Measurements from ENCODE around the gene CACNG8.

CACNG8 gene

GRCh38 chr19:53993448-53993847 lies 30.7 kb downstream of the CACNG8 start:
- ATAC-seq (ENCODE audit: low read depth): no peak
- Histone ChIP-seq H3K27me3 (ENCODE audit: insufficient read depth, poor library complexity, severe bottlenecking) (peaks cover 8% of the 10 kb centered on the region), H3K9me3 (ENCODE audit: severe bottlenecking) (no peaks in the 10 kb centered on the region), H3K4me3 (ENCODE audit: severe bottlenecking) (no peak overlapping the region), H3K36me3 (ENCODE audit: low read depth) (no peaks in the 10 kb centered on the region), H3K27ac (ENCODE audit: poor library complexity, severe bottlenecking) (no peak overlapping the region), H3K4me1 (ENCODE audit: insufficient read depth, poor library complexity, severe bottlenecking) (no peaks in the 10 kb centered on the region)
- TF ChIP-seq, protein P1, sequence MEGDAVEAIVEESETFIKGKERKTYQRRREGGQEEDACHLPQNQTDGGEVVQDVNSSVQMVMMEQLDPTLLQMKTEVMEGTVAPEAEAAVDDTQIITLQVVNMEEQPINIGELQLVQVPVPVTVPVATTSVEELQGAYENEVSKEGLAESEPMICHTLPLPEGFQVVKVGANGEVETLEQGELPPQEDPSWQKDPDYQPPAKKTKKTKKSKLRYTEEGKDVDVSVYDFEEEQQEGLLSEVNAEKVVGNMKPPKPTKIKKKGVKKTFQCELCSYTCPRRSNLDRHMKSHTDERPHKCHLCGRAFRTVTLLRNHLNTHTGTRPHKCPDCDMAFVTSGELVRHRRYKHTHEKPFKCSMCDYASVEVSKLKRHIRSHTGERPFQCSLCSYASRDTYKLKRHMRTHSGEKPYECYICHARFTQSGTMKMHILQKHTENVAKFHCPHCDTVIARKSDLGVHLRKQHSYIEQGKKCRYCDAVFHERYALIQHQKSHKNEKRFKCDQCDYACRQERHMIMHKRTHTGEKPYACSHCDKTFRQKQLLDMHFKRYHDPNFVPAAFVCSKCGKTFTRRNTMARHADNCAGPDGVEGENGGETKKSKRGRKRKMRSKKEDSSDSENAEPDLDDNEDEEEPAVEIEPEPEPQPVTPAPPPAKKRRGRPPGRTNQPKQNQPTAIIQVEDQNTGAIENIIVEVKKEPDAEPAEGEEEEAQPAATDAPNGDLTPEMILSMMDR (IDR thresholded peaks at IDR 0.05; ENCODE audit: poor library complexity, severe bottlenecking): no peak
- DNase-seq (ENCODE audit: low spot score): no peak

- Histone ChIP-seq H3K9me3 (ENCODE audit: severe bottlenecking) (no peaks in the 10 kb centered on the region), H3K27ac (ENCODE audit: poor library complexity, severe bottlenecking) (no peak overlapping the region), H3K4me3 (ENCODE audit: severe bottlenecking) (no peak overlapping the region), H3K4me1 (ENCODE audit: insufficient read depth, poor library complexity, severe bottlenecking) (no peaks in the 10 kb centered on the region), H3K36me3 (ENCODE audit: low read depth) (no peaks in the 10 kb centered on the region), H3K27me3 (ENCODE audit: insufficient read depth, poor library complexity, severe bottlenecking) (peaks cover 8% of the 10 kb centered on the region)
- DNase-seq (ENCODE audit: low spot score) (no peak), ATAC-seq (ENCODE audit: low read depth) (no peak)
- TF ChIP-seq, protein P1 (IDR thresholded peaks at IDR 0.05; ENCODE audit: poor library complexity, severe bottlenecking): no peak
Measured at GRCh38 chr19:53994811-53995210, 32.1 kb downstream of the CACNG8 start.

DNA sequence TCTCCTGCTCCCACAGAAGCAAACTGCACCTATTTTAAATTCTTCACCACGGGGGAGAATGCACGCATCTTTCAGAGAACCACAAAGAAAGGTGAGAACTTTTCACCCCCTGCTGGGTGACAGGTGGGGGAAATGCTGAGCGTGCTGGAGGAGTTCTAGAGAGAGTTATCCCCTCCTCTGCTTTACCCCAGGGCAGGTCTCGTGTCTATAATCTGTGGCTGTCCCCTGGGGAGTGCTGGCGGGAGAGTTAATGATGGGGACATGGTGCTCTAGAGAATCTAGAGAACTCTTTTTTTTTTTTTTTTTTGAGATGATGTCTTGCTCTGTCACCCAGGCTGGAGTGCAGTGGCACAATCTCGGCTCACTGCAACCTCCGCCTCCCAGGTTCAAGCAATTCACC lies 35.5 kb downstream of the CACNG8 start:
- TF ChIP-seq, protein P1 (IDR thresholded peaks at IDR 0.05; ENCODE audit: poor library complexity, severe bottlenecking): no peak
- Histone ChIP-seq H3K27ac (ENCODE audit: poor library complexity, severe bottlenecking) (no peak overlapping the region), H3K27me3 (ENCODE audit: insufficient read depth, poor library complexity, severe bottlenecking) (no peaks in the 10 kb centered on the region), H3K4me3 (ENCODE audit: severe bottlenecking) (no peak overlapping the region), H3K36me3 (ENCODE audit: low read depth) (no peaks in the 10 kb centered on the region), H3K9me3 (ENCODE audit: severe bottlenecking) (no peaks in the 10 kb centered on the region), H3K4me1 (ENCODE audit: insufficient read depth, poor library complexity, severe bottlenecking) (no peaks in the 10 kb centered on the region)
- DNase-seq (ENCODE audit: low spot score) (no peak), ATAC-seq (ENCODE audit: low read depth) (no peak)

- TF ChIP-seq, protein P1 (IDR thresholded peaks at IDR 0.05; ENCODE audit: poor library complexity, severe bottlenecking): no peak
- Histone ChIP-seq H3K9me3 (ENCODE audit: severe bottlenecking) (no peaks in the 10 kb centered on the region), H3K27ac (ENCODE audit: poor library complexity, severe bottlenecking) (no peak overlapping the region), H3K4me3 (ENCODE audit: severe bottlenecking) (no peak overlapping the region), H3K4me1 (ENCODE audit: insufficient read depth, poor library complexity, severe bottlenecking) (no peaks in the 10 kb centered on the region), H3K36me3 (ENCODE audit: low read depth) (no peaks in the 10 kb centered on the region), H3K27me3 (ENCODE audit: insufficient read depth, poor library complexity, severe bottlenecking) (no peaks in the 10 kb centered on the region)
- ATAC-seq (ENCODE audit: low read depth) (no peak), DNase-seq (ENCODE audit: low spot score) (no peak)
Measured at GRCh38 chr19:53999694-54000093, 37.0 kb downstream of the CACNG8 start.

GRCh38 chr19:54001496-54001895 lies 38.8 kb downstream of the CACNG8 start:
- Histone ChIP-seq H3K36me3 (ENCODE audit: low read depth) (no peaks in the 10 kb centered on the region), H3K9me3 (ENCODE audit: severe bottlenecking) (no peaks in the 10 kb centered on the region), H3K27me3 (ENCODE audit: insufficient read depth, poor library complexity, severe bottlenecking) (no peaks in the 10 kb centered on the region), H3K4me1 (ENCODE audit: insufficient read depth, poor library complexity, severe bottlenecking) (no peaks in the 10 kb centered on the region), H3K27ac (ENCODE audit: poor library complexity, severe bottlenecking) (peak overlapping the region; percentile 32), H3K4me3 (ENCODE audit: severe bottlenecking) (no peak overlapping the region)
- no peak for ATAC-seq (ENCODE audit: low read depth)
- no peak for DNase-seq (ENCODE audit: low spot score)
- TF ChIP-seq, protein P1 (IDR thresholded peaks at IDR 0.05; ENCODE audit: poor library complexity, severe bottlenecking): no peak
